GM21737 (cell line): Measurements from ENCODE around the gene TLK1.
"Not testable (repeated sequence)": the region's sequence is repeated elsewhere in the genome, so short reads cannot be mapped to it uniquely, and the experiment has no call there.

Experiments
- ATAC-seq: cut with Tn5 transposase; IDR thresholded peaks from one replicate; pipeline ENCODE4 v1.9.1; 2021; ENCODE audit warnings: mild to moderate bottlenecking, moderate library complexity; ENCODE audit not compliant: unreplicated experiment

TLK1 gene

DNA sequence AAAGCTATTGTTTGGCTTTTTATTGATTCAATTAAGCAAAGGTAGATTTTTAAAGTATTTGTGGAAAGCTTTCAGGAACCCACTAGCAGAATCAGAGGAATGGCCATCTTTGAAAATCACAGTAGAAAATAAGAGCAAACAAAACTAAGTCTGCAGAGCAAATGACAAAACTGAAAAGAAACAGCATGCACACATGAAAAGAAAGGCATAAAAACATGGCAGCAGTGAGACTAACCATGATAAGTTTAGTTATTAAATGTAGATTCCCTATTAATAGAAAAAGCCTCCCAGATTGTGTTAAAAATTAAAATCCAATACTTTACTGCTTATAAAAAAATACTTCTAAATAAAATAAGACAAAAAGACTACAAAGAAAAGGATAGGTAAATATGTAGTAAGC, 9.1 kb upstream of the TLK1 start:
- ATAC-seq: no peak

DNA sequence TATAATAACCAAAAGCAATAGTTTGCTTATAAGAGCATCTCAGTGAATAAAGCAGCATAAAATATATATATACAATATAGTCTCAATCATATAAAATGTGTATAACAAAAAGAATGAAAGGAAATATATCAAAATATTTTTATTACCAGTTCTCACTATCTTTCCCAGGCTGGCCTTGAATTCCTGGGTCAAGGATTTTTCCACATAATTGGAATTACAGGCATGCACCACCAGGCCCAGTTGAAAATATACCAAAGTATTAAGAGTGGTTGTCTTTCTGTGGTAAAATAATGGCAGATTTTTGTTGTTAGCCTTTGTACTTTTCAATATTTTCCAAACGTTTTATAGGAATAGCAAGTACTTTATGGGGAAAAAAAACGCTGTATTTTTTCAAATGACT, 8.6 kb upstream of the TLK1 start:
- ATAC-seq: no peak

DNA sequence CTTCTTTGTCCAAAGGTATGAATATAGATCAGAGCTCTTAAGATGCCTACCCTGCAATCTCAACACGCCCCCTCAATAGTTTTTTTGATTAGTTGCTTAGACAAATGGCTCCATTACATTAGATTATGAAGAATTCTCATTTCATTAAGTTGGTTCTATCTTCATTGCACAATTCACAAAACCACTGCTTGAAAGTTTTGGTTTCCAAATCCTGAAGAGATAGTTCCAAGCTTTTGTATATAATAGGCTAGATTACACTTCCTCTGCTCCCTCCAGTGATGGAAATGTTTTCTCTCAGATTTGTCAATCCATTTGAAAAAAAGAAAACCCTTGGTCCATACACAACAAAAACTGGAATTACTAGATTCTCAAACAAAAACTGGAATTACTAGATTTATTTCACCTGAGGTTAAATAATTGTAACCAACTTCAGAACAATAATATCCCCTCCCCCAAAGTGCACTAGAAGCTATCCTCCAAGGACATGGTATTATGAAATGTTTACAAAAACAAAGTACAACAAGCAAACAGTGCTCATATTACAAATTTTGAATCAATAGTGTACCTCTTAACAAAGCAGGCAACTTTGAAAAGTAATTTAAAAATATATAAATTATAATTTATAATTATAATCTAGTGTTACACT, 6.8 kb upstream of the TLK1 start:
- no peak for ATAC-seq

GRCh38 chr2:171166328-171166983, 5.8 kb upstream of the TLK1 start:
- ATAC-seq: no peak

GRCh38 chr2:171165967-171166327, 5.3 kb upstream of the TLK1 start:
- no peak for ATAC-seq

DNA sequence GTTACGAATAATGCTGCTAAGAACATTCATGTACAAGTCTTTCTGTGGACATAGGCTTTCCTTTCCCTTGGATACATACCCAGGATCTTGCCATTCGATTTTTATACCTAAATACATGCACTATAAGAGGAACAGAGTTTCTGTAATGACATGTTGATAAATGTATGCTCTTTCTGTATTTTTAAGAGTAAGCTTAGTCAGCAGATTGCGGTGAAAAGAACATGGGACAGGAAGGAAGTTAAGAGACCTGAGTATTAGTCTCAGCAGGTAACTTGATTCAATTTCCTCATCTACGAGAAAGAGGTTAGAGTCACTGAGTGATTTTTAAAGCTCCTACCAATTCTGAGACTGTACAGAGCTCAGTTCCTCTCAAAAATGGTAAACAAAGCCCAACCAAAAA, 2.6 kb upstream of the TLK1 start:
- ATAC-seq: no peak

DNA sequence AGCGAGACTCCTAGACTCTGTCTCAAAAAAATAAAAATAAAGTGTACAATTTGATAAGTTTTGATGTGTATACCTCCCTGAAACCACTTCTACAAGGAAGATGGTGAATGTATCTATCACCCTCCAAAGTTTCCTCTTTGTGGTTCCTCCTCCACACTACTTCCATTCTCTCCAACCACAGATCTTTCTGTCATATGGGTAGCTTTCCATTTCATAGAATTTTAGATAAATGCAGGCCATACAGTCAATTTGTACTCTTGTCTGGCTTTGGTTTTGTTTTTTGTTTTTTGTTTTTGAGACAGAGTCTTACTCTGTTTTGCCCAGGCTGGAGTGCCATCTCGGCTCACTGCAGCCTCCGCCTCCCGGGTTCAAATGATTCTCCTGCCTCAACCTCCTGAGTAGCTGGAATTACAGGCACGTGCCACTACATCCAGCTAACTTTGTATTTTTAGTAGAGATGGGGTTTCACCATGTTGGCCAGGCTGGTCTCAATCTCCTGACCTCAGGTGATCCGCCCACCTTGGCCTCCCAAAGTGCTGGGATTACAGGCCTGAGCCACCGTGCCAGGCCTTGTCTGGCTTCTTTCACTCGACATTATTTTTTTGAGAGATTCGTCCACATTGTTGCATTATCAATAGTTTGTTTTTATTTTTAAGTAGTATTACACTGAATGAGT, 2.0 kb upstream of the TLK1 start:
- not testable (repeated sequence) for ATAC-seq

DNA sequence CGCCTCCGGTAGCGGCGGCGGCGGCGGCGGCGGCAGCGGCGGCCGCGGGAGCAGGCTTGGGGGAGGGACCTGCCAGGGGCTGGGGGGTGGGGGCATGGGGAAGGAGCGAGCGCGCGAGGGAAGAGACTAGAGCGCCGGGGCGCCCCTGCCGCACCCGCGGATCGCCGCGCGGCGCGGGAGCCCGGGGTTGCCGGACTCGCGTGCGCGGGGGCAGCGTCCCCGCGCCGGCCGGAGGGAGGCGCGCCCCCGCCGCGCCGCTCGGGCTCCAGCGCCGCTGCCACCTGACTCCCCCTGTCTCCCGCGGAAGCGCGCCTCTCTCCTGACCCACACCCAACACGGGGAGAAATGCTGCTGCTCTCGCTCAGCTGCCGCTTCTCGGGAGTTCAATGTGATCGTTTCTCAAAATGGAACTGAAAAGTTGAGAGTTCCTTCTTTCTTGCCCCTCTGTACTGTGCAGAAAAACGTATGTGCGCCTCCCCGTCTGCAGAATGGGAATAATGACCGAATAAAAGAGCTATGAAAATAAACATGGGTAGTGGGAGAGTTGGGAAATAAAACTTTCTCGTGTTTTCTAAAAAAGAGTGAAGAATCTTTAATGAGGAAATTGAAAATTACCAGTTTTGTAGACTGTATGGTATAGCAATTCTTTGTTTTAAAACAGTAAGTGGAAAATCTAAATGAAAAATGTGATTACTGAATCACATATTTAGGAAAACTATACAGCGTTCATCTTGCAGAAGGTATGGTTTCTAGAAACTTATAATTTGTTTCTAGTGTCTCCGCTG, 455 bp upstream of the TLK1 start:
- ATAC-seq: peak; percentile 59

DNA sequence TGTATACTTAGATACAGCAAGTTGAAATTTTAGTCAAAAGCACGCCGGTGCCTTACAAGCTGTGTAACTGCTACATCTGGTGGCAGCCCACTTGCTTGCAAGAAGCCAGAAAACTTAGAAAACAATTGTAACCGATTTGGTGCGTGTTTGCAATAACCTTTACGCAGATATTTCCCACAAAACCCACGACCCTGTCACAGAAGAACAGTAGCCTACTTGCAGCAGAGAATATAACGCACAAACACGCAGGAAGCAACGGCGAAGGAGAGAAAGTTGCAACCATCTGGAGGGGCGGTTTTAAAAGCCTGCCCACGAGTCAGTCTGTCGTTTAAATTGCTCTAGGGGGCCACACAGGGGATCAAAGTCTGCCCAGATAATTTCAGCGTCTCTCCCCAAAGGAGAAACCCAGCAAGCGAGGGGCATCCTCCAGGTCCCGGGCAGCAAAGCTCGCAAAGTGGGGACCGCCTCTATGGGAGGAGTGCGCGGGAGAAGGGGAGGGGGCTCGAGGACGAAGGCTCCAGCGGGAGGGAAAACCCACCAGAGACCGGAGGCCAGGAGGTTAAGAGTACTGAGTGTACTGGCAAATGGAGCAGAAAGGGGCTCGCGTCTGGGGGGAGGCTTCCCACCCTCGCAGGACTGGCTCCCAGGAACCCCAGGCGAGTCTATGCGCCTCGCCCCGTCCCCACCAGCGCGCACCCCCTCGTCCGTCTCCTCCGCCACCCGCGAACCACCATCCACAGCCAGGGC, 1.1 kb downstream of the TLK1 start:
- ATAC-seq: peak; percentile 3

DNA sequence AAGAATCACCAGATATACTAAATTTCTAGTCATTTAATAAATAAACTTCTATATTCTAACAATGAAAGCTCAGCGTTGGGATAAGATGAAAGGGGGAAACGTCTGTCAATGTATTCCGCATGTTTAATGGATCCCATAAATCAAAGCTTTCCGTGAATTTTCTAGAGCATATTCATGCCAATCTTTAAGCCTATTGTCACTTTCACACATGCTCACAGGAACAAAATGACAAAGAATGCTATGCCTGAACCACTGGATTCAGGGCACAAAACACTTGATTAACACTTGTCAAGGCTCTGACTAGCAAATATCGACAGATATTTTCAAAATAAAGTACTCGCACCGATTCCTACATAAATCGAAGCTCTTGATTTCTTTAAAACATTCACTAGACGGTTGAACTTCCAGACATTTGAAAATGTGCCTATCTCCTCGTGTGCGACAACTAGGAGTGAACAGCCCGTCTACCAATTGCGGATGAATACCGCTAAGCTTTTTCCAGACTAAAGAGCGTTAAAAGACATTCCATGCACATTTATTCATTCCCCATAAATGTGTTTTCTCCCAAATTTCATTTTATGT, 1.8 kb downstream of the TLK1 start:
- no peak for ATAC-seq

DNA sequence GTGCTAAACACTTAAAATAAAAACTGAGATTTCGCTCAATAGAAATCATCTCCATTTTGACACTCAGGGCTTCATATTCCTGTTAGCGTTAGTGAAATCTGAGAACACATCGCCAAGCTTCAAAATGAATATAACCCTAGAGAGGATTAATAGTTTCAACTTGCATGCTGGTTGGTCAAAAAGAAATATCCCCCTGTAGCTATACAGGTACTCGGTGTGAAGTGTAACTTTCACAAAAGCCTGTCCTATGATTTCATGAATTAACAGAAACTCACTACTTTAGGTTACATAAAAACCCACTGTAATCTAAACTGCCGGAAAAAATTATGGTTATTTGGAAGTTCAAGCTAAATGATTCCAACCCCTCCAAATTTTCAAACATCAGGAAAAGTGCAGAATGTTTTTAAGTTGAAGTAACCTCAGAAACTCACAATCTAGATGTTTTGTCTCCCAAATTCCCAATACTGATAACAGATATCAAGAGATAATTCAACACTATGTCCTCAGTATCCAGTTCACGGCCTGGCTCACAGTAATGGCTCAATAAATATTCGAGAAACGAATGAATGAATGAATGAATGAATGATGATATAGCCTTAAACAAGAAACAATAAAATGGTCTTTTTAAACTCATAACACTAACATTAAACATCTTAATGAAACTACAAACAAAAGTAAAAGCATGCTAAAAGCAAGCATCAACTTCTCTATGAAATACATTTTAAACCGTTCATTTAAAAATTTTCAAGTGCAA, 2.5 kb downstream of the TLK1 start:
- ATAC-seq: no peak

GRCh38 chr2:171157109-171157500, 3.6 kb downstream of the TLK1 start:
- no peak for ATAC-seq

DNA sequence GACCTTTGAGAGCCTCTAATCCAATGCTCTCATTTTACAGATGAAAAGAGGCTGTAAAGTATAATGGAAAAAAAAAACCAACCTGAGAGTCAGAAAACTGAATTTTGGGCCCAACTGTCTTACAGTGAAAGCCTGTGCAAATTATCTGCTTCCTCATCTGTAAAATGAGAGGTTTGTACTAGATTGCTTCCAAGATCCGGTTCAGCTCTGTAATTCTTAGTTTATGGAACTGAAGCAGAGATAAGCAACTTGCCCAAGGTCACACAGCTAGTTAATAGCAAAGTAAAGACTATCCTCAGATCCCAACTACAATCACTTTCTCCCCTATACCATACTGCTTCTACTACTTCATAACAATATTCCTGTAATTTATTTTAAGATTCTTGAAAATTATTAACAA, 6.3 kb downstream of the TLK1 start:
- ATAC-seq: no peak

- ATAC-seq: no peak
These were observed 9.9 kb downstream of the TLK1 start for GRCh38 chr2:171150694-171151285.

DNA sequence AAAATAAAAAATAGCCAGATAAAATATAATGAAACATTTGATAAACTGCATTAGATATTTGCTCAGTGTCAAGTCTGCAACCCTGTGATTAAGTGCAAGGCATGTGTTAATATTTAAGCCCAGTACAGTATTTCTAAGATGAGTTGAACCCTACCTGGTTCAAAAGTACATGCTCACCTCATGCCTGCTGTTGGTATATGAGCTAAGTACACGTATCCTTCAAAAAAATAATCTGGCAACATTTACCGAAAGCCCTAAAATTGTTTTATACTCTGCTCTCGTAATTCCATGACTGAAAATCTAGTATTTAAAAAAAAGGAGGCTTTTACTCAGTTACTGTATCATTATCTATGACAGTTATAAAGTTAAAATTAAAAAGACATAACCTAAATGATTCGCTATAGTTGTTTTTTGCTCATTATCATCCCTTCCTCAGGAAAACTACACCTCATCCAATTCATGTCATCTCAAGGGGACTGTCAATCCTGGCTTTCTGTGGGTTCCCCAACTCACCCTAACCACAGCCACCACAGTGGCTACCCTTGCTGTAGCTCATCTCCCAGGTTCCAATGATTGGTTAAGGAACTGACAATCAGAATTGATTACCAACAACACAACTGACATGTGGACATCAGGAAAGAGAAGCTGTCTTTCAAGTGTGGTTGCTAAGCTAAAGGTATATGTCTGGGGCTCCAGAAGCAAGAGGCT, 10.6 kb downstream of the TLK1 start:
- ATAC-seq: no peak

DNA sequence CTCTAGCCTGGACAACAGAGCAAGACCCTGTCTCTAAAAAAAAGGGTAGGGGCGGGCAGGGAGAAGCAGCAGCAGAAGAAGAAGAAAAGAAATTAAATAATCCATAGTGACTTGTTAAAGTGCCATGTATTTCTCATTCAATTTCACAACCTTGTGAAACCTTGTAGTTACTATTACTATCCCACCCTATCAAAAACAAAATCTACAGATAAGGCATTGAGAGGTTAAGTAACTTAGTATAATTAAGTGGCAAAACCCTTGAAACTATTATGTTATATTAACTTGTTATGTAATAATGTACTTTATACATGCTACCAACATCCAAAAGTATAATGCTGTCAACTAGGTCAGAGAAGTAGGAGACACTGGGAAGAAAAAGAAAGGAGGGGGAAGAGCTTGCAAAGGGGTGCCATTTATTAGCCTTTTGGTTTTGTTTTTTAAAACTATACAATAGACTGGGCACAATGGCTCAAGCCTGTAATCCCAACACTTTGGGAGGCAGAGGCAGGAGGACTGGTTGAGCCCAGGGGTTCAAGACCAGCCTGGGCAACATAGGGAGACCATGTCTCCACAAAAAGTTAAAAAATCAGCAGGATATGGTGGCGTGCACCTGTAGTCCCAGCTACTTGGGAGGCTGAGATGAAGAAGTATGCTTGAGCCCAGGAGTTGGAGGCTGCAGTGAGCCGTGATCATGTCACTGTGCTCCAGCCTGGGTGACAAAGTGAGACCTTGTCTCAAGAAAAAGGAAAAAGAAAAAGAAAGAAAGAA, 11.3 kb downstream of the TLK1 start:
- no peak for ATAC-seq

DNA sequence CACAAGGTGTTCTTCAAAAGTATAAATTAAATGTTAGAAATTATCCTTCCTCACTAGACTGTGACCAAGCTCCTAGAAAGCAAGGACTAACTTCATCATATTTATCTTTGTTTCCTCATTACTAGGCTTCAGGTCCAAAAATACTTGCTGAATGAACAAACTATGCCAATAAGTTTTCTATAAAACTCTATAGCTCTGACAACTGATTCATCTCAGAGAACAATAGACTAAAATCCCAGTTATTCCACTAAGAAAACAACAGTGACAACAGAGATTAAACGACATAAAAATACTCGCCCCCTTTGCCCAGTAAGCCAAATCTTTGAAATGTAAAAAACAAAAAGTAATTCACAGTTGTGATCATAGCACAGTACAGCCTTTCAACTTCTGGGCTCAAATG, 13.6 kb downstream of the TLK1 start:
- ATAC-seq: no peak

DNA sequence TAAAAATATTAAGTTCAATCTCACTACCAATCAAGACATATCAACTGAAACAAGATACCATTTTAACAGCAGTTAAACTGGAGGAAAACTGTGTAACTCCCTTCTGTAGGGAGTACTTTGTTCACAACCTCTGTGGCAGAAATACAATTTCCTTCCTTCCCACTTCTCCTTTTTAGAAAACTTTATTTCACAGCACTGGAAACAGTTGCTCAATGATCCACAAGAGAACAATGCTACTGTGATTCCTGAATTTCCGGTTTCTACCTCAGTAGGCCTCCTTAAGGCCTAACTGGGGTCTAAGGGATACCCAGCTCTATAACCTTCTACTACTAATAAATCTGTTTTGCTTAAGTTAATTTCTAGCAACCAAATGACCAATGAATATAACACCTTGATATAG, 14.1 kb downstream of the TLK1 start:
- no peak for ATAC-seq
